ENCODE data around the gene ZCRB1.

DNA sequence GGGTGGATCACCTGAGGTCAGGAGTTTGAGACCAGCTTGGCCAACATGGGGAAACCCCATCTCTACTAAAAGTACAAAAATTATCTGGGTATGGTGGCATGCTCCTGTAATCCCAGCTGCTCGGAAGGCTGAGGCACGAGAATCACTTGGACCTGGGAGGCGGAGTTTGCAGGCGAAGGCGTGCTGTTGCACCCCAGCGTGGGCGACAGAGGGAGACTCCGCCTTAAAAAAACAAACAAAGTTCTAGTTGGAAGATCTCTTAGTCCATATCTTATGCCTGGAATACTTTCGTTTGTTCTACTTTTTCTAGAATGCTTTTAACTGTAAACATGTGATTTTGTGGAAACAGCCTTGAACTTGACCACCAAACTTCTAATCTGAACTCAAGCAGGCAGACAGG is 38.8 kb upstream of the ZCRB1 start:
- no peak for TF ChIP-seq CTCF (IDR thresholded peaks at IDR 0.05)
- no peak for TF ChIP-seq POLR2A (IDR thresholded peaks at IDR 0.05)
